Measurements from ENCODE around the gene DEFB131B. TPM values are rescaled to one million over a fixed set of nuclear protein-coding genes. Genes with fewer than 3 reads are reported as not detected.

DEFB131B gene
- polyA plus RNA-seq, 1 experiment: not detected

DNA sequence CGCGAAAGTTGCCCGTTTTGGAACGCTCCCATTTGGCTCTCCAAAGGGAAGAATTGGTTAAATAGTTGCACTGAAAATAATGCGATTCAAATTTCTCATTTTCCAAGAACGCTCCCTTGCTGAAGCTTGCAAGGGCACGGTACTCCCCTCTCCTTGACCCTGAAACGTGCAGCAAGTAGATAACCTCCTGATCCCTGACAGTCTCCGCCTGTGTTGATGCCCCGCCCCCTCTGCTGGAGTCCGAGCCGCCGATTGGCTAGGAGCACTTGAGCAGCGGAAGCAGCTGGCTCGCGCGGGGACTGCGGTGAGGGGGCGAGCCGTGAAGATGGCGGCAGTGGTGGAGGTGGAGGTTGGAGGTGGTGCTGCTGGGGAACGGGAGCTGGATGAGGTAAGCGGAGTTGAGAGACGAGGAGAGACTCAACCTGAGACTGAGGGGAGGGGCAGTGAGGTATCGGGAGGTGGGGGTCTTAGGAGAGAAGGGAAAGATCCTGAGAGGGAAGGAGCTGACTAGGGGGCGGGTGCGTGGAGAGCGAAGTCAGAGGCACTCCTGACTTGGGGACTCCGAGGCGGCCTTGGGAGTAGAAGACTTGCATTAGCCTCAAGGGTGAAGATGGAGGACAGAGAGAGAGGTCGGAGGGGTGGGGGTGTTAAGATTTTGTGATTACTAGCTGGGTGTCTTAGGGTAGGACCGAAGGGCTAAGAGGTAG is 50.6 kb downstream of the DEFB131B start, which contains the start of gene RNF121:
Gene RNF121, plus strand, starts transcription at position 310 of the 707 bp plus-strand sequence. Its CDS starts 16 bp downstream, at position 326.
- H3K4me3 ChIP-seq (ENCODE audit: low read depth, low read length): peak within 1 kb of the TSS; percentile 88
- TF ChIP-seq, protein P1, sequence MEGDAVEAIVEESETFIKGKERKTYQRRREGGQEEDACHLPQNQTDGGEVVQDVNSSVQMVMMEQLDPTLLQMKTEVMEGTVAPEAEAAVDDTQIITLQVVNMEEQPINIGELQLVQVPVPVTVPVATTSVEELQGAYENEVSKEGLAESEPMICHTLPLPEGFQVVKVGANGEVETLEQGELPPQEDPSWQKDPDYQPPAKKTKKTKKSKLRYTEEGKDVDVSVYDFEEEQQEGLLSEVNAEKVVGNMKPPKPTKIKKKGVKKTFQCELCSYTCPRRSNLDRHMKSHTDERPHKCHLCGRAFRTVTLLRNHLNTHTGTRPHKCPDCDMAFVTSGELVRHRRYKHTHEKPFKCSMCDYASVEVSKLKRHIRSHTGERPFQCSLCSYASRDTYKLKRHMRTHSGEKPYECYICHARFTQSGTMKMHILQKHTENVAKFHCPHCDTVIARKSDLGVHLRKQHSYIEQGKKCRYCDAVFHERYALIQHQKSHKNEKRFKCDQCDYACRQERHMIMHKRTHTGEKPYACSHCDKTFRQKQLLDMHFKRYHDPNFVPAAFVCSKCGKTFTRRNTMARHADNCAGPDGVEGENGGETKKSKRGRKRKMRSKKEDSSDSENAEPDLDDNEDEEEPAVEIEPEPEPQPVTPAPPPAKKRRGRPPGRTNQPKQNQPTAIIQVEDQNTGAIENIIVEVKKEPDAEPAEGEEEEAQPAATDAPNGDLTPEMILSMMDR (IDR thresholded peaks at IDR 0.05; ENCODE audit: insufficient read depth, low read depth, low read length): no peak
- no peaks in the 10 kb centered on the region for H3K36me3 ChIP-seq (ENCODE audit: control insufficient read depth, insufficient read depth, low read length)
- H3K27me3 ChIP-seq (ENCODE audit: control insufficient read depth, insufficient read depth, low read length): no peaks in the 10 kb centered on the region
- DNase-seq (ENCODE audit: low read depth): peak; percentile 70
- ChIA-PET POLR2A (interaction anchor here (0.5 kb wide), 1 partner anchor 123 kb away, joined by 7 read pairs; no protein-coding TSS in a partner anchor), CTCF (interaction anchor here (1.1 to 1.7 kb wide), 3 partner anchors 15 to 162 kb away, joined by 3 to 6 read pairs (median 6); no protein-coding TSS in a partner anchor)

DNA sequence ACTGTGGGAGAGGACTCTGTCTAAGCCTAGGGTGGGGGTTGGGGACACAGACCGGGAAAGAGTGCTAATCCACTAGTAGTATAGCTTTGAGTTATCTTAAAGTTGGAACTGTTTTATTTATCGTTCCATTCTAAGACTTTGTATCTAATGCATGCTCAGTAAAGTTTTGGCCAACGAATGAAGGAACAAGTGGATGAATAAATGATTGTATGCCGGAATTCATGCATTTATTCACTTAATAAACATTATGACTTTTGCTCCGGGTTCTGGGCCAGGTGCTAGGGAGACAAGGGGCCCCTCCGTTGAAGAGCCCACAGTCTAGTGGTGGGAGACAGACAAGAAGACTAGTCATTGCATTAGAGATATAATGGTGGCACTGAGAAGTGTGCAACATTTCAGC is 51.2 kb downstream of the DEFB131B start:
- CTCF ChIA-PET: interaction anchor here (1.5 to 1.7 kb wide), 2 partner anchors 14 to 161 kb away, joined by 6 read pairs; no protein-coding TSS in a partner anchor
- peak overlapping the region; percentile 88 for H3K4me3 ChIP-seq (ENCODE audit: low read depth, low read length)
- POLR2A ChIA-PET: no interaction called here
- H3K27me3 ChIP-seq (ENCODE audit: control insufficient read depth, insufficient read depth, low read length): no peaks in the 10 kb centered on the region
- TF ChIP-seq, protein P1 (IDR thresholded peaks at IDR 0.05; ENCODE audit: insufficient read depth, low read depth, low read length): no peak
- DNase-seq (ENCODE audit: low read depth): no peak
- no peaks in the 10 kb centered on the region for H3K36me3 ChIP-seq (ENCODE audit: control insufficient read depth, insufficient read depth, low read length)

DNA sequence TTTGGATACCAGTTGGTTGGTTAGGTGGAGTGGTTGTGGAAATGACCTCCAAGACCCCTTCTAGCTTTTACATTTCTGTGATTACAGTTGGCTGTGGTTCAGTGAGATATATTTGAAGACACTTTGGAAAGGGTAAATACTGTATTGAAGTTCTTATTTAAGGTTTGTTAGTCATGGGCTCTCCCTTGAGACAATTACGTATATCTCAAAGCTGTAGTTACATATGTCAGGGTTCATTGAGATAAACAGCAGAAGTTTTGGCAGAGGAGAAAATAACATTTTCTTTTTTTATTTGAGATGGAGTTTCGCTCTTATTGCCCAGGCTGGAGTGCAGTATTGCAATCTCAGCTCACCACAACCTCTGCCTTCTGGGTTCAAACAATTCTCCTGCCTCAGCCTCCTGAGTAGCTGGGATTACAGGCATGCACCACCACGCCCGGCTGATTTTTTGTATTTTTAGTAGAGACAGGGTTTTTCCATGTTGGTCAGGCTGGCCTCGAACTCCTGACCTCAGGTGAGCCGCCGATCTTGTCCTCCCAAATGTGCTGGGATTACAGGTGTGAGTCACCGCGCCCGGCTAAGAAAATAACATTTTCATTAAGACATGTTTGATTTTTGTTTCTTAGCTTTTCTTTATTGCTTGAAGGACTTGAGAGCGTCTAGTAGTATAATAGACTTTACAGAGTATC is 52.4 kb downstream of the DEFB131B start:
- CTCF ChIA-PET: interaction anchor here (0.5 to 1.2 kb wide), 2 partner anchors 14 to 431 kb away, joined by 3 to 4 read pairs; no protein-coding TSS in a partner anchor
- Histone ChIP-seq H3K36me3 (ENCODE audit: control insufficient read depth, insufficient read depth, low read length) (no peaks in the 10 kb centered on the region), H3K4me3 (ENCODE audit: low read depth, low read length) (no peak overlapping the region), H3K27me3 (ENCODE audit: control insufficient read depth, insufficient read depth, low read length) (no peaks in the 10 kb centered on the region)
- DNase-seq (ENCODE audit: low read depth): no peak
- TF ChIP-seq, protein P1 (IDR thresholded peaks at IDR 0.05; ENCODE audit: insufficient read depth, low read depth, low read length): no peak
- POLR2A ChIA-PET: interaction anchor here (0.8 kb wide), 1 partner anchor 1213 kb away, joined by 8 read pairs; no protein-coding TSS in a partner anchor

DNA sequence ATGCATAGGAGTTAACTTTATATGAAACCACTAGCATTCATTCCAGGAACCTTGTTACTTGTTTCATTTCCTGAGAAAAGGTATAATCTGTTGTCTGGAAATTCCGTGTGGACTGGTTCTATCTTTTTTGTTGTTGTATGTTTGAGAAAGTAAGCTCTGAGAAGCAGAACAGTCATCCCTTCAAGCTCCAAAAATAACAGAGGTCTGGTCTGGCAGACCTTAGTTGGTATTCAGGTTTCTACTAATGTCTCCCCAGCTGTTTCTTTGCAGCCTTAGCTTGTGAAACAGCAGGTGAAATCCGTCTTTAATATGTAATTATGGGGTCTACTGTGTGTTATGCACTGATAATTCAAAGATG is 53.0 kb downstream of the DEFB131B start:
- POLR2A ChIA-PET: interaction anchor here (0.7 to 0.8 kb wide), 2 partner anchors 514 to 1212 kb away, joined by 3 to 8 read pairs; no protein-coding TSS in a partner anchor
- H3K36me3 ChIP-seq (ENCODE audit: control insufficient read depth, insufficient read depth, low read length): no peaks in the 10 kb centered on the region

More for the DNA sequence above, 53.0 kb downstream of the DEFB131B start:
- CTCF ChIA-PET: interaction anchor here (0.5 to 1.2 kb wide), 2 partner anchors 13 to 432 kb away, joined by 3 to 4 read pairs; no protein-coding TSS in a partner anchor
- TF ChIP-seq, protein P1 (IDR thresholded peaks at IDR 0.05; ENCODE audit: insufficient read depth, low read depth, low read length): no peak
- H3K4me3 ChIP-seq (ENCODE audit: low read depth, low read length): no peak overlapping the region
- DNase-seq (ENCODE audit: low read depth): no peak
- no peaks in the 10 kb centered on the region for H3K27me3 ChIP-seq (ENCODE audit: control insufficient read depth, insufficient read depth, low read length)
